Fibroblast of skin of right quadriceps (primary cell): Measurements from ENCODE around the gene SAMD4B.
"Not testable (repeated sequence)": the region's sequence is repeated elsewhere in the genome, so short reads cannot be mapped to it uniquely, and the experiment has no call there.

Experiments used
- DNase-seq: peaks from one replicate; pipeline ENCODE4 v3.0.0-alpha.2; 2013

Gene SAMD4B

DNA sequence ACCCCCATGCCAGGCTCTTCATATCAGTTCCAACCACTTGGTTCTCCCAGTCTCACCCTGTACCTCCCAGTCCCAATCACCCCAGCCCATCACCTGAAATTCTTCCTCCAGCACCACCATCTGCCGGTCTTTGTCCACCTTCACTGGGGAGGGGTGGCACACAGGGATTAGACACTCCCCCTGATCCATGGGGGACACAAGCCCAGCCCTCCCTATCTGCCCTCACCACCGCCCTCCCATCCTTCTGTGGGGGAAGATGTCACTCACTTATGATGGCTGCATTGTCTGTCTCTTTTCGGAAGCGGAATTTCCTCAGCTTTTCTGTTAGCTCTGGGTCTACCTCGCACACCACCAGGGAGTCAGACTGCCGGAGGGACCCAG lies 7.1 kb upstream of the SAMD4B start:
- no peak for DNase-seq

GRCh38 chr19:39336483-39336882 lies 5.7 kb upstream of the SAMD4B start:
- DNase-seq, result no peak

DNA sequence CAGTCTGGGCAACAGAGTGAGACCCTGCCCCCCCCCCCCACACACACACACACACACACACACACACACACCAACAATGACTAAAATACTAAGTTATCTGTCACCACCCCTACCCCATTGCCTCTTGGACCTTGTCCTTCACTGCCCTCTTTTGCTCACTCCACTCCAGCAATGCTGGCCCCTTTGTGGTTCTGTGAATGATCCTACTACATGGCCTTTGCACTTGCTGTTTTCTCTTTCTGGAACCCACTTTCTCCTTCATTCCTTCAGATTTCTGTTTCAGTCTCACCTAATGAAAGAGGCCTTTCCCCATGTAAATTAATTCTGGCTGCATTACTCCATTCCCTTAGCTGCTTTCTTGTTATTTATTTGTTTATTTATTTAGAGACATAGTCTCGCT lies 2.5 kb upstream of the SAMD4B start:
- DNase-seq, result no peak

- not testable (repeated sequence) for DNase-seq
Observed at GRCh38 chr19:39340156-39340555, 2.1 kb upstream of the SAMD4B start.

GRCh38 chr19:39341129-39341718 lies 997 bp upstream of the SAMD4B start:
- DNase-seq, result no peak

DNA sequence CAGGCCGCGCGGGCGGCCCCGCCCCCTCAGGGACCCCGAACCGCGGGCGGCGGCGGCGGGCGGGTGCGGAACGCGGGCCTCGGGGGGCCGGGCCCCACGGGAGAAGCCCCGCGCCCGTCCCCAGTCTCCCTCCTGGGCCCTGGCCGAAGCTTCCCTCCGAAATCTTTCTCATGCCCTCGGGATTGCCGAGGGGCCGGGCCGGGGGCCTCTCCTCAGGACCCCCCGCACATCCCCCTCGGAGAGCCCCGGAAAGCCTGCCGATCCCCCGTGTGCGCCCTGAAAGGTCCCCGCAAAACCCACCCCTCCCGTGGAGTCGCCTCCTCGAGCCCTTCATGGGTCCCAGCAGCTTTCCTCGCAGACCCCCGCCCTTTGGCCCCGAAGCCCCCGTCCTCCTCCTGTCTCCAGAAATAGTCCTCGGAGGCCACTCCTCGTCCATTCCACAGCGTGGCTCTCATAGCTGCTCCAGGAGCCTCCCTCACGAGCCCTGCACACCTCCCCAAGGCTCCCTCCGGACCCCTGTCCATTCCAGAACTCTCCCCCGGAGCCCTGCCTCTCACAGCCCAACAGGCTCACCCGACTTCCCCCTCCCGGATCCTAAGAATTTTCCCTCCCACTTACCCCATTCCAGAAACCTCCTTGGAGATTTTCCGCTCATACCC lies 555 bp downstream of the SAMD4B start:
- no peak for DNase-seq

GRCh38 chr19:39345956-39346355 lies 3.7 kb downstream of the SAMD4B start:
- DNase-seq, result no peak

- peak; percentile 39 for DNase-seq
Observed at GRCh38 chr19:39347332-39348164, 5.3 kb downstream of the SAMD4B start.

GRCh38 chr19:39349326-39349725 lies 7.1 kb downstream of the SAMD4B start:
- DNase-seq, result no peak

GRCh38 chr19:39350156-39350555 lies 7.9 kb downstream of the SAMD4B start:
- no peak for DNase-seq

DNA sequence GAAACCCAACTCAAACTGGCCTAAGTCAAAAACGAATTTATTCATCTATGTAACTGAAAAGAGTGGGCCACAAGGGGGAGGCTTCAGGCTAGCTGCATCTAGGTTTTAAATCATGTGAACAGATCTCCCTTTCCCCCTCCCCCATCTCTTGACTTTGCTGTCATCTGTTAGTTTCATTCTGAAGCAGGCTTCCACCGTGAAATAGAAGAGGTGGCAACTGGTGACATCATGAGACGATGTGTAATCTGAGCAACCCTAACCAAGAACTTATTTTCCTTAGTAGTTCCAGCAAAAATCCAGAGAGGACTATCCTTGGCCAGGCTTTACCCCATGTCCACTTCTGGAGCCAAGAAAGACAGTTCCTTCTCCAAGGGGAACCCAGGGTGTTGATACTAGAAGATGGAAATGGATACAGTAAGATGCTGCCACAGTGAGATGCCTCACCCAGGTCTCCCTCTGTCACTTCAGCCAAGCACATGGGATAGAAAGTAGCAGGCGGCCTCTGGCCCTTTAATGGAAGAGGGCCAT lies 9.4 kb downstream of the SAMD4B start:
- peak; percentile 24 for DNase-seq

- DNase-seq, result peak; percentile 22
Observed at GRCh38 chr19:39352381-39353255, 10.4 kb downstream of the SAMD4B start.

GRCh38 chr19:39355253-39355652 lies 13.0 kb downstream of the SAMD4B start:
- DNase-seq, result no peak

DNA sequence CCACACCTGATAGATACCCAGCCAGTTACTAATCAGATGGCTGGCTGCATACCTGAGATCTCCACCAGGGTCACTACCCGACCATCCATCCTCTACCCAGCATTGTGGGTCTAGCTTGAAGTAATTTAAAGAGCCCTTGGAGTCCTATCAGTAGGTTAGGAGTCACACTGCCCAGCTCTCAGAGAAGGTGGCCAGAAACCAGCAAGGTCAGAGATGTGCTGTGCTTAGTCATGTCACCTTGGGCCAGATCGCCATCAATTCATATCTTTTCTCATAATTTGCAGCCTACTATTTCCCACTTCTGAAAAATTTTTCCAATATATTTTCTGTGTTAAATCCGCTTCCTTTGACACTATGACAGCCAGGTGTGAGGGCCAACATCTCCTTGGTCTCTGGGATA lies 13.9 kb downstream of the SAMD4B start:
- DNase-seq, result no peak

DNA sequence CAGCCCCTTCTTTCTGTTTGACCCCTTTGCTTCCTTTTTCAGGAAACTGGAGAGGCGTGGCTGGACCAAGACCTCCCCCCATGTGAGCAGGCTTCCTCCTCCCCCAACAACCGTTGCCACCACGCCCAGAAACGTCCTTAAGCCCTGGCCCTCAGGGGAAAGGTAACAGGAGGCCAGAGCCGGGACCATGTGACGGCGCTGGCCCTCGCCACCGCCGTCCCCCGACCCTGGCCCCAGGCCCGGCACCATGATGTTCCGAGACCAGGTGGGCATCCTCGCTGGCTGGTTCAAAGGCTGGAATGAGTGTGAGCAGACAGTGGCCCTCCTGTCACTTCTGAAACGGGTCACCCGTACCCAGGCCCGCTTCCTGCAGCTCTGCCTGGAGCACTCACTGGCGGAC lies 14.4 kb downstream of the SAMD4B start:
- no peak for DNase-seq

DNA sequence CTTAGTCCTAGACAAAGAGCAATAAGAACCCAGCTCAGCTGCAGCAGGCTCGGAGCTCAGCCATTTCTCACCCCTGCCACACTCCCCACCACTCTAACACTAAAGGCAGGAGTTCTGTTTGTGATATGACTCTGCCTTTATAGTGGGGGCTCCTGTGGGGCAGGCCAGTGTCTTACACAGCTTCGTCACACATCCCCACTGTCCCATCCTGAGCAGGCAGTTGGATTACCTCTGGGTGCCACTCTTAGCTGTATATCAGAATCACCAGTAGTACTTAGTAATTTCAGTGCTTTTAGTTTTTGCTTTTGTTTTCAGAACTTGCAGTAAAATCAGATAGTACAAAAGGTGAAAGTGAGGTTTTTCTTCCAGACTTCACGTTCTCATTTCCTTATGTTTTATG lies 16.8 kb downstream of the SAMD4B start:
- no peak for DNase-seq

- no peak for DNase-seq
Observed at GRCh38 chr19:39360599-39360998, 18.4 kb downstream of the SAMD4B start.

DNA sequence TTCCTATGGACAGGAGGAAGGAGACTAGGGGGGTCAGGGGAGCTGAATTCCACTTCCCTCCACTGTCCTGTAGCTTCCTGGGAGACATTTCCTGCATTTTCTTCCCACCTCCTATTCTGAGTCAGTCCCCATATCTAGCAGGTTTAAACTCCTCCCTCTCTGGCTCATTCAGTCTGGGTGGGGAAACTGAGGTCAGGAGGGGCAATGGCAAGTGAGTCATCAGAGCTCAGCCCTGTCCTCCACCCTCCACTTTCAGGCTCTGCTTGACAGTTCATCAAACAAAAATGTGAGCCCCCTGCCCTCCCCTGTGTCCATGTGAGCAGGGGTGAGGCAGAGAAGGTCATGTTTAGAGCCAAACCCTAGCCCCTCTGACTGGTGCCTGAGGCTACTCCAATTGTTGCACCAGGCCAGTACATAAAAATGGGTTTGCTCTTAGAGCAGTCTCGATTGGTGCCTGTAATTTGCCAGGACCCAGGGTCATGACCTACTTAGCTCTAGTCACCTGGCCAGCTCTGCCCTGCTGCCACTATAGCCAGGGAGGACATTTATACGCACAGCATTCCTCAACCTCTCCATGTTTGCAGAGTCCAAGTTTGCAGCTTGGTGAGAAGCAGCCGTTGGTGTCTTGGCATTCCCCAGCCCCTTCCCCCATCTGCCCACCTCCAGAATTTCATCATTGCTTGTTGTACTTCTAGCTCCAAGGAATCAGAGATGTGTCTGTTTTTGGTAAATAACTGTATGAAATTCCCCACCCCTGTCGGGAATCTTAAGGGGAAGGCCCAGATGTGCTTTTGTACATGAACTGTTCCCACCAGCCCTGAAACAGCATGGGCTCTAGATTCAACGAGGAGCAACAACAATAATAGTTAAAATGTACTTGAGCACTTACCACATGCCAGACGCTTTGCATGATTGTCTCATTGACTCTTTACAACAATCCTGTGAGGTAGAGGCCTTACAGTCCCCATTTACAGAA lies 20.7 kb downstream of the SAMD4B start:
- peak; percentile 76 for DNase-seq

DNA sequence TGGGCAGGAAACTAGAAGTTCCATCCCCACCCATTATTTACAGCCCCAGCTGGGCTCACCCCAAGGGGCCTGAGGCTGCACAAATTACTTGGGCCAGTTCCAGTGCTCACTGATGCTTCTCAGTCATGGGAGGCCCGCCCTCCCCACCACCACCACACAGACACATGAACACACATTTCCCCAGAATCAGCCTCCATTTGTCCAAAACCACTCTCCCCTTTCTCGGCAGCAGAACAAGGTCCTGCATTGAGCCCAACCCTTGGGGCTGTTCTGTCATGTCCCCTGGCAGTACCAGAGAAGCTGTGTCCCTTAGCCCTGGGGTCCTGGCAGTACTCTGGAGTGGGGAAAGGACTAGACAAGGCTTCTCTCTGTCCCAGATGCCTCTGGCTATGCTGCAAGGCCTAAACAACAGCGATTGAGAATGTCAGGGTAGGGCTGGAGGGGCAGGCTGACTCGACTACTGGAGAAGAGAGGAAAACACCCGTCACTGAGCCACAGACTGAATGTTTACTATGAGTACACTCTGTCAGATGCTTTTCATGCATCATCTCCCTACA lies 21.8 kb downstream of the SAMD4B start:
- DNase-seq, result peak; percentile 66

DNA sequence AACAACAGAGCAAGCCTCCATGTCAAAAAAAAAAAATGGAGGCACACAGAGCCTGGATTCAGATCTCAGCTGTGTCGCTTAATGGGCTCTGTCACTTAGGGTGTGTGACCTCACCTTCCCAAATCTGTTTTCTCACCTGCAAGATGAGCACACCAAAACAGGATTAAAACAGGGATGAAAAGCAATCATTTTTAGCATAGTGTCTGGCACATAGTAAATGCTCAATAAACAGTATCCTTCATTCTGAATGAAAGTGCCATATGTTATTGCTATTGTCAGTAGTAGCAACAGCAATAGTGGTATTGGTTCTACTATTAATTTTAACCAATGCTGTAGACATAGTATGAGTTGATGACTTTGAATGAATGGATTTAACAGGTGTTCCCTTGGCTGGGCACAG lies 23.3 kb downstream of the SAMD4B start:
- DNase-seq, result no peak

GRCh38 chr19:39369200-39369599 lies 27.0 kb downstream of the SAMD4B start:
- DNase-seq, result no peak
